ENCODE data around the gene RNF227.

DNA sequence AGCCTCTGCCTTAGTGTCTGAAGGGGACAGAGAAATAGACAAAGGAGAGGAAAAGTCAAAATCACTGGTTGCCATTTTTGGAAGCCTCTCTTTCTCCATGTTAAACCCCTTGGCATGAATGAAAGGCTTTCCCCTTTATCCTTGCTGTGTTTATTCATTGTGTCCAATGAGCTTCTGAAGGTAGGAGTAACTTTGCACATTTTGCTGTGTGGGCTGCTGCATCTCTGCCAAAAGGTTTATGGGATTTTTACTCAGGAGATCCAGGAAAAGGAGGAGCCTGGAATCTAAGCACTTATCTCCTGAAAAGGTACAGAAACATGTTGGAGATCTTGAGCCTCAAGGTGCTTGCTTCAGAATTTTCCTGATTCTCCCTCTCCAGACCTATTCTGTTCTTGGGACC is 19.8 kb upstream of the RNF227 start:
- TF ChIP-seq TAF1 (IDR thresholded peaks at IDR 0.05; ENCODE audit: borderline replicate concordance, insufficient read depth, low read length) (no peak), POLR2AphosphoS5 (IDR thresholded peaks at IDR 0.05; ENCODE audit: low read depth, low read length) (no peak), SIN3A (IDR thresholded peaks at IDR 0.05; ENCODE audit: borderline replicate concordance, insufficient read depth, low read length) (no peak), FOXP2 (optimal IDR thresholded peaks at IDR 0.05; ENCODE audit: borderline replicate concordance, extremely low read depth, extremely low read length, insufficient read depth) (no peak)
- TF ChIP-seq, protein P1, sequence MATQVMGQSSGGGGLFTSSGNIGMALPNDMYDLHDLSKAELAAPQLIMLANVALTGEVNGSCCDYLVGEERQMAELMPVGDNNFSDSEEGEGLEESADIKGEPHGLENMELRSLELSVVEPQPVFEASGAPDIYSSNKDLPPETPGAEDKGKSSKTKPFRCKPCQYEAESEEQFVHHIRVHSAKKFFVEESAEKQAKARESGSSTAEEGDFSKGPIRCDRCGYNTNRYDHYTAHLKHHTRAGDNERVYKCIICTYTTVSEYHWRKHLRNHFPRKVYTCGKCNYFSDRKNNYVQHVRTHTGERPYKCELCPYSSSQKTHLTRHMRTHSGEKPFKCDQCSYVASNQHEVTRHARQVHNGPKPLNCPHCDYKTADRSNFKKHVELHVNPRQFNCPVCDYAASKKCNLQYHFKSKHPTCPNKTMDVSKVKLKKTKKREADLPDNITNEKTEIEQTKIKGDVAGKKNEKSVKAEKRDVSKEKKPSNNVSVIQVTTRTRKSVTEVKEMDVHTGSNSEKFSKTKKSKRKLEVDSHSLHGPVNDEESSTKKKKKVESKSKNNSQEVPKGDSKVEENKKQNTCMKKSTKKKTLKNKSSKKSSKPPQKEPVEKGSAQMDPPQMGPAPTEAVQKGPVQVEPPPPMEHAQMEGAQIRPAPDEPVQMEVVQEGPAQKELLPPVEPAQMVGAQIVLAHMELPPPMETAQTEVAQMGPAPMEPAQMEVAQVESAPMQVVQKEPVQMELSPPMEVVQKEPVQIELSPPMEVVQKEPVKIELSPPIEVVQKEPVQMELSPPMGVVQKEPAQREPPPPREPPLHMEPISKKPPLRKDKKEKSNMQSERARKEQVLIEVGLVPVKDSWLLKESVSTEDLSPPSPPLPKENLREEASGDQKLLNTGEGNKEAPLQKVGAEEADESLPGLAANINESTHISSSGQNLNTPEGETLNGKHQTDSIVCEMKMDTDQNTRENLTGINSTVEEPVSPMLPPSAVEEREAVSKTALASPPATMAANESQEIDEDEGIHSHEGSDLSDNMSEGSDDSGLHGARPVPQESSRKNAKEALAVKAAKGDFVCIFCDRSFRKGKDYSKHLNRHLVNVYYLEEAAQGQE (IDR thresholded peaks at IDR 0.05; ENCODE audit: insufficient read depth in 1 of 2, low read depth in 2 of 2, low read length in 2 of 2), result no peak
